22Rv1 (cell line): Measurements from ENCODE around the gene PEX11B.

ENCODE experiments used
- CTCF ChIP-seq: fragments of 450-650 bp; IDR thresholded peaks from 2 replicates; pipeline ENCODE4 v1.5.1; 2017; ENCODE audit warnings: mild to moderate bottlenecking
- ZFX ChIP-seq: fragments of 450-650 bp; IDR thresholded peaks from 2 replicates; pipeline ENCODE4 v1.6.1; 2017; ENCODE audit warnings: antibody characterized with exemption, borderline replicate concordance

- TF ChIP-seq CTCF (no peak), ZFX (no peak)
Observed at GRCh38 chr1:145897969-145898368, 20.5 kb downstream of the PEX11B start.
